ENCODE data around the gene CREB5. TPM values are rescaled to one million over a fixed set of nuclear protein-coding genes. Genes with fewer than 3 reads are reported as not detected.

Gene CREB5
- total RNA-seq, 4 donors from 2014 or later, result 11.9 to 25.3 (median 14.4) TPM

DNA sequence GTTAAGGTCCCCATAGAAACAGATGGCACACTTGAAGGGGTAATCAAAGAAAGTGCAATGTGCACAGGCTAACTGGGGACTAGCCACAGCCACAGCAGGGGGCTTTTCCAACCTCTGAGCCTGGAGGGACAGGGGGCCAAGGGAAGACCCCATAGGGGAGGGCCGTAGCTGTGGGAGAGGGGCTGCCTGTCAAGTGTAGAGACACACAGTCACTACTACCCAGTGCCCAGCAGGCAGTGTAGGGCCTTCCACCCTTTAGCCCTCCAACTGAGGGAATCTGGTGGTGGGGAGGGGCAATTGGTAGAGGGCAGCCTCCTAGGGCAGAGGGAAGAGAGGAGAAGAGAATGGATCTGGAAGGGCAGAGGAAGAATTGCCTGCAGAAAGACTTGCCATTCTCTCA is 54.6 kb downstream of the CREB5 start:
- TF ChIP-seq, protein P1, sequence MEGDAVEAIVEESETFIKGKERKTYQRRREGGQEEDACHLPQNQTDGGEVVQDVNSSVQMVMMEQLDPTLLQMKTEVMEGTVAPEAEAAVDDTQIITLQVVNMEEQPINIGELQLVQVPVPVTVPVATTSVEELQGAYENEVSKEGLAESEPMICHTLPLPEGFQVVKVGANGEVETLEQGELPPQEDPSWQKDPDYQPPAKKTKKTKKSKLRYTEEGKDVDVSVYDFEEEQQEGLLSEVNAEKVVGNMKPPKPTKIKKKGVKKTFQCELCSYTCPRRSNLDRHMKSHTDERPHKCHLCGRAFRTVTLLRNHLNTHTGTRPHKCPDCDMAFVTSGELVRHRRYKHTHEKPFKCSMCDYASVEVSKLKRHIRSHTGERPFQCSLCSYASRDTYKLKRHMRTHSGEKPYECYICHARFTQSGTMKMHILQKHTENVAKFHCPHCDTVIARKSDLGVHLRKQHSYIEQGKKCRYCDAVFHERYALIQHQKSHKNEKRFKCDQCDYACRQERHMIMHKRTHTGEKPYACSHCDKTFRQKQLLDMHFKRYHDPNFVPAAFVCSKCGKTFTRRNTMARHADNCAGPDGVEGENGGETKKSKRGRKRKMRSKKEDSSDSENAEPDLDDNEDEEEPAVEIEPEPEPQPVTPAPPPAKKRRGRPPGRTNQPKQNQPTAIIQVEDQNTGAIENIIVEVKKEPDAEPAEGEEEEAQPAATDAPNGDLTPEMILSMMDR (IDR thresholded peaks at IDR 0.05; ENCODE audit: low read depth), result no peak

DNA sequence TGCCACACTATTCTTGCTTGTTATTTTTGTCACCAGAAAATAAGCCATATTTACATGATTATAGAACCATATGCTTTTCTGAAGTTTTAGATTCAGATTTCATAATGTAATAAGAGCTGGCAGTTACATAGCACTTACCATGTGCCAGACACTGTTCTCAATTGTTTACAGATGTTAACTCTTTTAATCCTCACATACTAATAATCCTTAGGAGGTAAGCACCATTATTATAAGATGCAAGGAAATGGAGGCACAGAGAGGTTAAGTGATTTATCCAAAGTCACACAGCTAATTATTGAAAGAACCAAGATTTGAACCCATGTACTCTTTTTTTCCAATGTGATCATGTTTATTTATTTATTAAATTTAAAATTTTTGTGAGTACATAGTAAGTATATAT is 57.2 kb downstream of the CREB5 start:
- TF ChIP-seq, protein P1 (IDR thresholded peaks at IDR 0.05; ENCODE audit: low read depth), result no peak

DNA sequence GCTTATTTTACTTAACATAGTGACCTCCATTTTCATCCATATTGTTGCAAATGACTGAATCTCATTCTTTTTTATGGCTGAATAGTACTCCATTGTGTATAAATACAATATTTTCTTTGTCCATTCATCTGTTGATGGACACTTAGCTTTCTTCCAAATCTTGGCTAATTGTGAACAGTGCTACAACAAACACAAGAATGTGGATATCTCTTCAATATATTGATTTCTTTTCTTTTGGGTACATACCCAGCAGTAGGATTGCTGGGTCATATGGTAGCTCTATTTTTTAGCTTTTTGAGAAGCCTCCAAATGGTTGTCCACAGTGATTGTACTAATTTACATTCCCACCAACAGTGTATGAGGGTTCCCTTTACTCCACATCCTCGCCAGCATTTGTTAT is 58.0 kb downstream of the CREB5 start:
- TF ChIP-seq, protein P1 (IDR thresholded peaks at IDR 0.05; ENCODE audit: low read depth), result no peak

DNA sequence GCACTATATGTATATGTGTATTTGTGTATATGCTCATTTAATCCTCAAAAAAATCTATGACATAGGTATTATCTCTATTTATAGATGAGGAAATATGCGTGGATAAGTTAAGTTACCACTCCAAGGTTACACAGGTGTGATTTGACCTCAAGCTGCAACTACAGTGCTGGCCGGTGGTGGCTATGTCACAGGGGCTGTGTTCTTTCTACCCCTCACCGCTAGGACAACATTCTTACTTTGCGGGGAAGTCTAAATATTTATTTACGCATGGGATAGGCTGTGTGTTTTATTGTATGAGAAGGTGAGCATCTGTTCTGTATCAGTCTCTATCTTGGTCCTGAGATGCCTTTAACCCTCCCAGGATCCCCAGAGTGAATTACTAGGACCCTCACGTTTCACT is 60.0 kb downstream of the CREB5 start:
- TF ChIP-seq, protein P1 (IDR thresholded peaks at IDR 0.05; ENCODE audit: low read depth), result no peak

DNA sequence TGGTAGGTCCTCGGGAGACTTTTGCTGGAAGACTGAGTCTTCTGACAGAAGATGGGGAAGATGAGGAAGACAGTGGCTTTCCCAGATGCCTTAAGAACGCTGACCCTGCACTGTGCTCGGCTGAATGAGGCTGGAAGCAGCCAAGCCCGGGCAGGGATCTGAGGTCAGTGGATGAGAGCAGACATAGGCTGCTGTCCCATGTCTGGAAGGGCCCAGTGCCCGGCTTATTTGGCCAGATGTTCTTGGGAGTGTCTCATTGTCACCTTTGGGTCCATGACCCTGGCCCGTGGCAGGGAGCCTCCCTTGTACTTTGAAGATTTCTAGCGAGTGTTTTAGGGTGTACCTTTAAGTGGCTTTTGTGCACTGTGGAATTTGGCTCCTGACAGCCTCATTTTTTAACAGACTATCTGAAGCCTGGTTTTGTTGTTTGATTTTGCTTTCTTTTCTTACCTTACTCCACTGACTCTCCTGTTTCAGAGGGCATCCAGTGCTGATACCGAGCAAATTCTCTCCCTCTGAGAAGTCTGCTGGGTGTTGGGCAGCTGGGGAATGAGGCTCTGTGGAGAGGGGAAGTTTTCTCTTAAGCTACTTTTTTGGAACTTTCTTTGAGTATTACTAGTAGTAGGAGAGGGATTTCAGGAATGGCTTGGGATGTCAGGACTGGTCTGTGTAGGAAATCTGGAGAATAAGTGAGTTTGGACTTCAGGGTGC is 61.4 kb downstream of the CREB5 start:
- TF ChIP-seq, protein P1 (IDR thresholded peaks at IDR 0.05; ENCODE audit: low read depth), result no peak

DNA sequence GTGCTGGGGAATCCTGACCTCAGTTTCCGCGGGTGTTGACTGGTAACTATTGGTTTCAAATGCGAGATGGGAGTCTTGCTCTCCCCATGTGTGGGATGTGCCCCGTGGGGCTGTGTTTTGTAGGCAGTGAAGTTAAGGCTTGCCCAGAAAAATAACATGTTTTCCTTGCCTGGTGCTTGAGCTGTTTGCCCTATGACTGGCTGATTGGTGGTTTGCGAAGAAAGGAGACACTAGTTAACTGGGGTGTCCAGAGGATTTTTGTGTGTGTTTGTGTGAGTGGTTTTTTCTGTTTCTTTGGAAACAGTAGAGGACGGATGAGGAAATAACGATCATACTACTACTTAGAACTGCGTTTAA is 61.9 kb downstream of the CREB5 start:
- TF ChIP-seq, protein P1 (IDR thresholded peaks at IDR 0.05; ENCODE audit: low read depth), result no peak

DNA sequence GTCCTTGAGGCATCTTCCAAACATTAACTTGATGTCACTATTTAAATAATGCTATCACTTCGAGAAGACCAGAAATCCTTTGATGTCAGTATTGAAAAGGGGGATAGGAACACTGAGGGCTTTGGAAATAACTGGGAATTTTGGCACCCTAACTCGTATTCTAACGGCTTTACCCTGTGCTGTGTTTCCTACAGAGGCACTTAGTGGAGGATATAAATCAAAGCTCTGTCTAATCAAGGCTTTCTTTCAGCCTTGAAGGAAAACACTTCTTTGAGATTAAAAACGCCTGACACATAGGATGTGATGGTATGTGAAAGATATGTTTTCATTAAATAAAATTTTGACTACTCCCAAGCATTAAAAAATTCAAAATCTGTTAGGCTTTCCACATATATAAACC is 62.3 kb downstream of the CREB5 start:
- TF ChIP-seq, protein P1 (IDR thresholded peaks at IDR 0.05; ENCODE audit: low read depth), result no peak

All from subcutaneous adipose tissue (tissue), 4 donors.